Activated CD4-positive, alpha-beta T cell treated with anti-CD3 and anti-CD28 coated beads for 36 hours (primary cell): ENCODE results near the gene CDK14. TPM values are rescaled to one million over a fixed set of nuclear protein-coding genes. Genes with fewer than 3 reads are reported as not detected.
"Not testable (repeated sequence)": the region's sequence is repeated elsewhere in the genome, so short reads cannot be mapped to it uniquely, and the experiment has no call there.

ENCODE experiments used
- ATAC-seq: fragments of 200-7000 bp; cut with Tn5 transposase; one replicate; pipeline ENCODE4 v1.10.0; 2021; ENCODE audit warnings: mild to moderate bottlenecking, moderate library complexity
- CTCF ChIA-PET: fragments of 350-600 bp; sonication (Branson Sonifier 250); formaldehyde crosslinking; loops from one replicate; lab custom pipeline; 2021; ENCODE audit warnings: antibody characterized with exemption; lab: Charles Lee
- POLR2A ChIA-PET: fragments of 350-600 bp; sonication (Branson Sonifier 250); formaldehyde crosslinking; loops from one replicate; lab custom pipeline; 2021; ENCODE audit warnings: antibody characterized with exemption, inconsistent platforms; lab: Charles Lee
- DNase-seq: peaks from one replicate; pipeline ENCODE4 v3.0.0-alpha.2; 2020
- H3K27ac Mint-ChIP-seq: one replicate; pipeline ENCODE4 v1.8.0; 2021; ENCODE audit warnings: mixed read lengths
- H3K27me3 Mint-ChIP-seq: one replicate; pipeline ENCODE4 v1.8.0; 2021; ENCODE audit warnings: mixed read lengths
- H3K36me3 Mint-ChIP-seq: one replicate; pipeline ENCODE4 v1.8.0; 2021; ENCODE audit warnings: low read depth, mixed read lengths
- H3K4me1 Mint-ChIP-seq: one replicate; pipeline ENCODE4 v1.8.0; 2021; ENCODE audit warnings: mixed read lengths
- H3K4me3 Mint-ChIP-seq: one replicate; pipeline ENCODE4 v1.8.0; 2021; ENCODE audit warnings: mild to moderate bottlenecking, moderate library complexity, mixed read lengths
- H3K9me3 Mint-ChIP-seq: one replicate; pipeline ENCODE4 v1.8.0; 2021; ENCODE audit warnings: low read depth, mixed read lengths
- intact Hi-C, 2 experiments: fragments of 100-400 bp; cut with DNase I in 1 of 2; cut with micrococcal nuclease in 1 of 2; formaldehyde crosslinking; loops; one replicate each; pipeline versions ENCODE4 v1.14.2 to v1.15.1; 2022 to 2024; cut with DNase I, micrococcal nuclease
- total RNA-seq, 2 experiments: library from RNA; stranded (reverse); gene quantifications; one replicate each; pipeline ENCODE4 v1.2.3, GENCODE V29; 2021

Gene CDK14
- total RNA-seq, 2 experiments from 2014 or later, result 0.80 to 0.84 TPM

DNA sequence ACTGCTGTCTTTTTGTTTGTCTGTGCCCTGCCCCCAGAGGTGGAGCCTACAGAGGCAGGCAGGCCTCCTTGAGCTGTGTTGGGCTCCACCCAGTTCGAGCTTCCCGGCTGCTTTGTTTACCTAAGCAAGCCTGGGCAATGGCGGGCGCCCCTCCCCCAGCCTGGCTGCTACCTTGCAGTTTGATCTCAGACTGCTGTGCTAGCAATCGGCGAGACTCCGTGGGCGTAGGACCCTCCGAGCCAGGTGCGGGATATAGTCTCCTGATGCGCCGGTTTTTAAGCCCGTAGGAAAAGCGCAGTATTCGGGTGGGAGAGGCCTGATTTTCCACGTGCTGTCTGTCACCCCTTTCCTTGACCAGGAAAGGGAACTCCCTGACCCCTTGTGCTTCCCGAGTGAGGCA, 43.6 kb downstream of the CDK14 start:
- H3K4me3 Mint-ChIP-seq, H3K4me1 Mint-ChIP-seq, H3K36me3 Mint-ChIP-seq, ATAC-seq, DNase-seq, POLR2A ChIA-PET, H3K27ac Mint-ChIP-seq, CTCF ChIA-PET, H3K27me3 Mint-ChIP-seq, intact Hi-C loops, H3K9me3 Mint-ChIP-seq: not testable (repeated sequence)

DNA sequence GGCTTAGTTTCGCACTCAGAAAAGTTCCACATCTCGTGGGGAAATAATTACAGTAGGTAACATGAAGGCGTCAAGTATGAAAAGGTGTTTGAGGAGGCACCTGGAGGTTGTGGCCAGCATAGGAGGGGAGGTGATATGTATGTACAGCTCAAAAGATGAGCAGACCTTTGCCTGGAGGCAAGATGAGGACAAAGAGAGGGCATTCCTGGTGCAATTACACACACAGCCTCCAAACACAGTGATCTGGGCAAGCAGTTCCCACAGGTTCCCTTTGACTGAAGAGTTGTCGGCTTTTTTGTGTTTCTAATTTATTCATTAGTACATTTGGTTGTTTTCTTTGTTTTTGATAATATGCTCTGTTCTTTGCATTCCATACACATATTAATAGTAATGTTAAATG, 46.9 kb downstream of the CDK14 start:
- POLR2A ChIA-PET, result no interaction called here
- no peak for DNase-seq

DNA sequence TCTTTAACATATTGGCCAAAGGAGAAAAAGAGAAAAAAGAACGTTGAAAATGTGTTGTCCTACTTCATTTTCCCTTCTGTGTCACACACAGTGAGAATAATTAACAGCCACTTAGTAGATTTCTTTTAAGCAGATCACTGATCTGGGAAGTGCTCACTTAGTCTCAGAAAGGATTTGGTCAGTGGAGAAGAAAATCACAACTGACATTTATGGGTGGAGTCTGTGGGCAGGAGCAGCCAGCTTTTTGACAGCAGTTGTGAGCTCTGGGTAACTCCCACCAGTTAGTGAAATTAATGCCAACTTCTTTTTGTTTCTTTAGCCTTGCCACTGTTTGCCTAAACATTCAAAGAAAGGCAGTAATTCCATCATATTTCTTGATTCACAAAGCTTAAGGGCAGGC, 49.7 kb downstream of the CDK14 start:
- intact Hi-C loops, result no loop called here
- DNase-seq, result no peak
- ChIA-PET POLR2A (no interaction called here), CTCF (no interaction called here)
- Mint-ChIP-seq H3K4me3 (no peak overlapping the region), H3K36me3 (no peaks in the 10 kb centered on the region), H3K27ac (no peak overlapping the region), H3K9me3 (peaks cover 4% of the 10 kb centered on the region), H3K27me3 (no peaks in the 10 kb centered on the region), H3K4me1 (no peaks in the 10 kb centered on the region)
- no peak for ATAC-seq

More for the DNA sequence above, 46.9 kb downstream of the CDK14 start:
- intact Hi-C loops, result no loop called here
- H3K4me3 Mint-ChIP-seq, result no peak overlapping the region
- no peaks in the 10 kb centered on the region for H3K36me3 Mint-ChIP-seq
- H3K27me3 Mint-ChIP-seq, result no peaks in the 10 kb centered on the region
- H3K27ac Mint-ChIP-seq, result no peak overlapping the region
- H3K4me1 Mint-ChIP-seq, result no peaks in the 10 kb centered on the region
- ATAC-seq, result no peak
- H3K9me3 Mint-ChIP-seq, result peaks cover 4% of the 10 kb centered on the region
- CTCF ChIA-PET, result no interaction called here

DNA sequence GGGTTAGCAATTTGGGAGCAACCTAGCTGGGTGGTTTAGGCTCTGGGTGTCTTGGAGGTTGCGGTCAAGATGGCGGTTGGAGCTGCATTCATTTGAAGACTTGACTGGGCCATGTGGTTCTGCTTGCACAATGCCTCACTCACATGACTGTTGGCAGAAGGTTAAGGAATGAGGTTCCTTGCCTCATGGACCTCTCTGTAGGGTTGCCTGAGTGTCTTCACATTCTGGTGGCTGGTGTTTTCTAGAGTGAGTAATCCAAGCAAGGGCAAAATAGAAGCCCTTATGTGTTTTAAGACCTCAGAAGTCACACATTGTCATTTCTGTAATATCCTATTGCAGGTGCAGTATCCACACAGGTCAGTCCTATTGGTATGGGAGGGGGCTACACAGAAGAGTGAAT, 52.0 kb downstream of the CDK14 start:
- Mint-ChIP-seq H3K4me1 (no peaks in the 10 kb centered on the region), H3K27me3 (no peaks in the 10 kb centered on the region), H3K27ac (no peak overlapping the region), H3K4me3 (no peak overlapping the region), H3K36me3 (no peaks in the 10 kb centered on the region), H3K9me3 (peaks cover 3% of the 10 kb centered on the region)
- POLR2A ChIA-PET, result no interaction called here
- no peak for ATAC-seq
- no peak for DNase-seq
- intact Hi-C loops, result no loop called here
- CTCF ChIA-PET, result no interaction called here

DNA sequence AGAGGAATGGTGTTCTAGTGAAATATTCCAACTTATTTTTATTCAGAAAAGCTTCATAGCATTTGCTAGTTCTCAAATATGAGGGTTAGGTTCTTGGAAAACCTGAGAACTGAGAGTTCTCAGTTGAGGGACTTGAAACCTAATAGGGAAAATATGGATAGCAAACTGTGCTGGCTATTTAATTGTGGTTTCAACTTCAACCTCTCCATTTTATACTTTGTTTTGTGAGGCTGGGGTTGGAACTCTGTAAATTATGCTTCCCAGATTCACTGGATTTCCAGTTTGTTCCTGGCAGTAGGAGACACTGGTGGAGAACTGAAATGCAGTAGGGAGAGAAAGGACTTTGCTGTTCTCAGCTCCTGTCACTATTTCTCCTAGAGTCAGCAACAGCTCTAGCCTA, 52.7 kb downstream of the CDK14 start:
- Mint-ChIP-seq H3K9me3 (peaks cover 3% of the 10 kb centered on the region), H3K4me1 (no peaks in the 10 kb centered on the region), H3K27me3 (no peaks in the 10 kb centered on the region), H3K27ac (no peak overlapping the region), H3K36me3 (no peaks in the 10 kb centered on the region), H3K4me3 (no peak overlapping the region)
- intact Hi-C loops, result no loop called here
- DNase-seq (no peak), ATAC-seq (no peak)
- ChIA-PET CTCF (no interaction called here), POLR2A (no interaction called here)

DNA sequence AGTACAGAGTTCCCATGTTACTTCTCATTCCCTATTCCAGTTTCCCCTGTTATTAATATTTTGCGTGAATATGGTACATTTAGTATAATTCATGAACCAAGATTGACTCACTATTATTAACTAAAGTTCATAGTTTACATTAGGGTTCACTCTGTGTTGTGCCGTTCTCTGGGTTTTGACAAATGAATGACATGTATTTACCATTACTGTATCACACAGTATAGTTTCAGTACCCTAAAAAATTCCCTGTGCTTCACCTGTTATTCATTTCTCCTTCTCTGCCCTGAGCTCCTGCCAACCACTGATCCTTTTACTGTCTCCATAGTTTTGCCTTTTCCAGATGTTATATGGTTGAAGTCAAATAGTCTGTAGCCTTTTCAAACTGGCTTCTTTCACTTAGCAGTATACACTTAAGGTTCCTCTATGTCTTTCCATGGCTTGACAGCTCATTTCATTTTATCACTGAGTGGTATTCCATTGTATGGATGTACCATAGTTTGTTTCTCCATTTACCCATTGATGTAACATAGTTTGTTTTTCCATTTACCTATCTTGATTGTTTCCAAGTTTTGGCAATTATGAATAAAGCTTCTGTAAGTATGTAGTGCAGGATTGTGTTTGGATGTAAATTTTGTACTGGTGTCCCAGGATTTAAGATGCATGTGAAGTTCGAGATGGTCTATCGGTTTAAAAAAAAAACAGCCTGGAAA, 58.8 kb downstream of the CDK14 start:
- Mint-ChIP-seq H3K4me3 (no peak overlapping the region), H3K27me3 (no peaks in the 10 kb centered on the region), H3K27ac (no peak overlapping the region), H3K36me3 (no peaks in the 10 kb centered on the region), H3K4me1 (no peaks in the 10 kb centered on the region), H3K9me3 (peaks cover 3% of the 10 kb centered on the region)
- CTCF ChIA-PET, result interaction anchor here (0.8 kb wide), 1 partner anchor 66 kb away, joined by 3 read pairs; no protein-coding TSS in a partner anchor
- no peak for ATAC-seq
- intact Hi-C loops, result no loop called here
- no peak for DNase-seq
- POLR2A ChIA-PET, result no interaction called here

DNA sequence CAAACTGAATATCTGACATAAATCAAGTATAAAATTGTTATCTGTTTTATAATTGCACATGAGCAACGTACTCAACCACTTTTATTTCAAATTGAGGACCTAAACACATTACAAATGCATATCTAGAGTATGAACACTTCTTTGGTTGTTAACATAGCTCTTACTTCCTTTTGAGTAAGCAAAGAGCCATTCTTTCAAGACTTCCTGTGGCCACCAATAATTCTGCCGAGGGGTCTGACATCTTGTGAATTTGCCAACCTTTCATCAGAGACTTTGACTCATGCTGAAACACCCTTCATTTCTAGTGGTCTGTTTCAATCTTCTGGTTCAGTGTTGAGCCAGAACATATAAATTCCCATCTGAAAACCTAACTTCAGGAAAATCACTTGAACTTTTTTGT, 59.4 kb downstream of the CDK14 start:
- Mint-ChIP-seq H3K27ac (no peak overlapping the region), H3K4me3 (no peak overlapping the region), H3K36me3 (no peaks in the 10 kb centered on the region), H3K9me3 (no peaks in the 10 kb centered on the region), H3K27me3 (no peaks in the 10 kb centered on the region), H3K4me1 (no peaks in the 10 kb centered on the region)
- CTCF ChIA-PET, result interaction anchor here (0.8 kb wide), 1 partner anchor 65 kb away, joined by 3 read pairs; no protein-coding TSS in a partner anchor
- no peak for ATAC-seq
- intact Hi-C loops, result no loop called here
- POLR2A ChIA-PET, result no interaction called here
- no peak for DNase-seq

DNA sequence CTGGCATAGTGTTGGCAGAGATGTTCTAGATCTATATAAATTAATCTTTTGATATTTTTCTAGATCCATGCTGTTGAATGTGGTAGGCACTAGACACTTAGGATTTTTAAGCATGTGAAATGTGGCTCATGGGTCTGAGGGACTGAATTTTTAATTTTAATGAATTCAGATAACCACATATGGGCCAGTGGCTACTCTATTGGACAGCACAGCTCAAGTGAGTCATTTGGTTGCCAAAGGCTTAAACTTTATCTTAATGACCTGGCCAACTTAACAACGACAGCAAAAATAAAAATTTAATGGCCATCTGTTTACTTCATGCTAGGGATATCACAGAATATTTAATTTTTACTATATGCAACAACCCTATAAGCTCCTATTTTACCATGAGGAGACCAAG, 61.4 kb downstream of the CDK14 start:
- no peak overlapping the region for H3K27ac Mint-ChIP-seq
- ATAC-seq (no peak), DNase-seq (no peak)
- no peaks in the 10 kb centered on the region for H3K36me3 Mint-ChIP-seq
- no peak overlapping the region for H3K4me3 Mint-ChIP-seq
- no peaks in the 10 kb centered on the region for H3K4me1 Mint-ChIP-seq
- H3K9me3 Mint-ChIP-seq, result no peaks in the 10 kb centered on the region
- no peaks in the 10 kb centered on the region for H3K27me3 Mint-ChIP-seq
- intact Hi-C loops, result no loop called here
- POLR2A ChIA-PET, result no interaction called here
- CTCF ChIA-PET, result no interaction called here

DNA sequence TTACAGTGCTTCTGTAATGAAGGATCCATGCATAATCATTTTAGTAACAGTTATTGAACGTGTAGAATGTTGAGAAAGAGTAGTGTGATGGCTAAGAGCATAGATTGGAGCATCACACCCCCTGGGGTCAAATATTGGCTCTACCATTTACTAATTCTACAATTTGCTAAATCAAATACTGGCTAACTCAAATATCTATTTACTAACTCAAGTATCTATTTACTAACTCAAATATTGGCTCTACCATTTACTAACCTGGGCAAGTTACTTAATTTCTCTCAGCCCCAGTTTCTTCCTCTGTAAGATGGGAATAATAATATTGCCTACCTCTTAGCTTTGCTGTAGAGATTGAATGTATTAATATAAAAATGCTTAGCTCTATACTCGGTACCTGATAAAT, 64.0 kb downstream of the CDK14 start:
- no peaks in the 10 kb centered on the region for H3K36me3 Mint-ChIP-seq
- no peaks in the 10 kb centered on the region for H3K9me3 Mint-ChIP-seq
- H3K4me3 Mint-ChIP-seq, result no peak overlapping the region
- ATAC-seq (no peak), DNase-seq (no peak)
- no peaks in the 10 kb centered on the region for H3K27me3 Mint-ChIP-seq
- intact Hi-C loops, result no loop called here
- ChIA-PET CTCF (no interaction called here), POLR2A (no interaction called here)
- no peak overlapping the region for H3K27ac Mint-ChIP-seq
- H3K4me1 Mint-ChIP-seq, result no peaks in the 10 kb centered on the region

DNA sequence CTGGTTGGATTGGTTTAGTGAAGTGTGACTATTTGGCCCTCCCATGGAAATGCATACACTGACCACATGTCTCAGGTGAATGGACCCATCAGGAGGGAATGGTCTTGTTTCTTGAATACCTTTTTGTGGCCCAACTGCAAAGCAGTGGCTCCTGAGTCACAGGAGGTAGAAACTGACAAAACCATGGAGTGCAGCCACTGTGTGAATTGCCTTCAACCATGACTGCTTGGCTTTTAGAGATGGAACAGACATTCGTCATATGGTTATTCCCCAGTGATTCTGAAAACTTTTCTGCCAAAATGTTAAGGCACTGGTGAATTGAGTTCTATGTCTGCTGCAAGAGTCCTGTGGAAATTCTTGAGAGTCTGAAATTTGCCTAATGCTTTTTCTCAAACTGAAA, 64.7 kb downstream of the CDK14 start:
- Mint-ChIP-seq H3K27me3 (no peaks in the 10 kb centered on the region), H3K27ac (no peak overlapping the region), H3K36me3 (no peaks in the 10 kb centered on the region), H3K9me3 (no peaks in the 10 kb centered on the region), H3K4me3 (no peak overlapping the region), H3K4me1 (no peaks in the 10 kb centered on the region)
- ATAC-seq (no peak), DNase-seq (no peak)
- ChIA-PET POLR2A (no interaction called here), CTCF (no interaction called here)
- intact Hi-C loops, result no loop called here

DNA sequence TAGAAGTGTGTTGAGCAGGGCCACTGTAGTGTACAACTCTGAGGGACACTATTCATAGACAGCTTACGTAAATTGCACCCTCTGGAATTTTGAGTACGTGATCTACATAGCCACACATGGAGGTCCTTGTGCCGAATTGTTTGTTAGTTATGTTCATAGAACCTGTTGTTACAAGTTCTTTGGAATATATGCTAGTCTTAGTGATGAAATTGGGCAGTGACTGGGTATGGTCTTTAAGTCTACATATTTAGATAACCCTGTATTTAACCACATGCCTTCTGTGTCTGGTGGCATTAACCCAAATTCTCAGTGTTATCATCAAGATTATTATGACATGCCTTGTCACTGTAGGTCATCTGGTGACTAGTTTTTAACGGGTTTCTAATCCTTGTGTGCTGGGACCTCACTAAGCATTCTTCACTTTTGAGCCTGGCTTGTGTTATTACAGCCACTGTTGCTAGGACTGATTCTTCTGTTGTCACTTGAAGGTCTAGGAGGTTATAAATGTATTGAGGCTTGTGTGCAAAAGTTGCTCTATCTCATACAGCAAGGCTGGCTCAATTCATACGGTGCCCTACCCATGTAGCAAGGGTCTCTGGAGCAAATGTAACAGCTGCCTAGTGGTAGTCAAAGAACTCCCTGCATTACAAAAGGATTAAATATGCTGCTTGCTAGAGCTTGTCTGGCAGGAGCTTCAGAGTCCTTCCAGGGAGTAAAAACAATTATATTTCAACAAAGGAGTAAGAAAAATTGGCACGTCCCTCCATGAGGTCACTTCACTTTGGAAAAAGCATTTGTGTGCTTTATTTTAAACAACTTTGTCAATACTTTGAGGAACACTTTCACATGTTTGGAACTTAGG, 65.4 kb downstream of the CDK14 start:
- POLR2A ChIA-PET, result no interaction called here
- H3K4me3 Mint-ChIP-seq, result no peak overlapping the region
- H3K9me3 Mint-ChIP-seq, result no peaks in the 10 kb centered on the region
- DNase-seq (no peak), ATAC-seq (no peak)
- H3K4me1 Mint-ChIP-seq, result no peaks in the 10 kb centered on the region
- CTCF ChIA-PET, result interaction anchor here (0.6 kb wide), 1 partner anchor 152 kb away, joined by 3 read pairs; no protein-coding TSS in a partner anchor
- no peaks in the 10 kb centered on the region for H3K36me3 Mint-ChIP-seq
- intact Hi-C loops, result no loop called here
- no peak overlapping the region for H3K27ac Mint-ChIP-seq
- no peaks in the 10 kb centered on the region for H3K27me3 Mint-ChIP-seq

DNA sequence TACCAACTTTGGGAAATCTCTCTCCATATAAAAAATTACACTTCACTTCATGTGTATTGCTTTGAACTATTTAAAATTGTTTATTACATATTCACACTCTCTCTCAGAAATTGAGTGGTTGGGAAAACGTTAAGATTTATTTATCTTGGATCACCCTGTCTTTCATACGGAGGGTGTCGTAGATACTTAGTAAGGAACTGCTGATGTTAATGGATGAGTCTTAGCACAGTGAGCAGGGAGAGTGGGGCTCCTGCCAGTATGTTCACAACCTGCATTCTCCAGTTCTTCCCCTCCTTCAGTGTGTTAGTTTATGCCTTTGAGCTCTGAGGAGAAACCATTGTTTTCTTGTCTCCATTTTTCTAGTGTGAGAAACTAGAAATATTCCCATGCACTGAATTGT, 67.1 kb downstream of the CDK14 start:
- H3K27me3 Mint-ChIP-seq, result no peaks in the 10 kb centered on the region
- H3K9me3 Mint-ChIP-seq, result no peaks in the 10 kb centered on the region
- H3K27ac Mint-ChIP-seq, result no peak overlapping the region
- POLR2A ChIA-PET, result no interaction called here
- H3K4me1 Mint-ChIP-seq, result no peaks in the 10 kb centered on the region
- intact Hi-C loops, result no loop called here
- CTCF ChIA-PET, result no interaction called here
- no peaks in the 10 kb centered on the region for H3K36me3 Mint-ChIP-seq
- no peak overlapping the region for H3K4me3 Mint-ChIP-seq
- no peak for DNase-seq
- no peak for ATAC-seq
